Fibroblast of skin of scalp (primary cell): Measurements from ENCODE around the gene IL10.
"Not testable (repeated sequence)": the region's sequence is repeated elsewhere in the genome, so short reads cannot be mapped to it uniquely, and the experiment has no call there.

Source experiments
- DNase-seq: peaks from one replicate; pipeline ENCODE4 v3.0.0-alpha.2; 2013

IL10 gene

DNA sequence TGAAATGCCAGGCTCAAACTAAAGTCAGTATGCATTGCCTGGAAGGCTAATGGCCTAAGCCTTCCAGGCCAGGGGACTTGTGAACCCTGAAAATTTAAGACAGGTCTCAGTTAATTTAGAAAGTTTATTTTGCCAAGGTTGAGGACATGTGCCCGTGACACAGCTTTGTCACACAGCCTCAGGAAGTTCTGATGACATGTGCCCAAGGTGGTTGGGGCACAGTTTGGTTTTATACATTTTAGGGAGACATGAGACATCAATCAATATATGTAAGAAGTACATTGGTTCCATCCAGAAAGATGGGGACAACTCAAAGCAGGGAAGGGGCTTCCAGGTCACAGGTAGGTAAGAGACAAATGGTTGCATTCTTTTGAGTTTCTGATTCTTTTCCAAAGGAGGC is 6.5 kb downstream of the IL10 start:
- DNase-seq, result not testable (repeated sequence)

DNA sequence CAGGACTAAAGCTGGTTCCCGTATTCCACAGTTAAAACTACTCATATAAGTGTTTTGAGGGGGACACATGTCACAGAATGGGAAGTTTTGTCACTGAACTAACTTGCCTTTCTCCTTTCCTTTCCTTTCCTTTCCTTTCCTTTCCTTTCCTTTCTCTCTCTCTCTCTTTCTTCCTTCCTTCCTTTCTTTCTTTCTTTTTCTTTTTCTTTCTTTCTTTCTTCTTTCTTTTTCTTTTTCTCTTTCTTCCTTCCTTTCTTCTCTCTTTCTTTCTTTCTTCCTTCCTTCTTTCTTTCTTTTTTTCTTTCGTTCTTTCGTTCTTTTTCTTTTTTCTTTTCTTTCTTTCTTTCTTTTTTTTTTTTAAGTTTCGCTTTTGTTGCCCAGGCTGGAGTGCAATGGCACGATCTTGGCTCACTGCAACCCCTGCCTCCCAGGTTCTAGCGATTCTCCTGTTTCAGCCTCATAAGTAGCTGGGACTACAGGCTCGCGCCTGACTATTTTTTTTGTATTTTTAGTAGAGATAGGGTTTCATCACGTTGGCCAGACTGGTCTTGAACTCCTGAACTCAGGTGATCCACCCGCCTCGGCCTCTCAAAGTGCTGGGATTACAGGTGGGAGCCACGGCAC is 9.4 kb downstream of the IL10 start:
- DNase-seq, result not testable (repeated sequence)

DNA sequence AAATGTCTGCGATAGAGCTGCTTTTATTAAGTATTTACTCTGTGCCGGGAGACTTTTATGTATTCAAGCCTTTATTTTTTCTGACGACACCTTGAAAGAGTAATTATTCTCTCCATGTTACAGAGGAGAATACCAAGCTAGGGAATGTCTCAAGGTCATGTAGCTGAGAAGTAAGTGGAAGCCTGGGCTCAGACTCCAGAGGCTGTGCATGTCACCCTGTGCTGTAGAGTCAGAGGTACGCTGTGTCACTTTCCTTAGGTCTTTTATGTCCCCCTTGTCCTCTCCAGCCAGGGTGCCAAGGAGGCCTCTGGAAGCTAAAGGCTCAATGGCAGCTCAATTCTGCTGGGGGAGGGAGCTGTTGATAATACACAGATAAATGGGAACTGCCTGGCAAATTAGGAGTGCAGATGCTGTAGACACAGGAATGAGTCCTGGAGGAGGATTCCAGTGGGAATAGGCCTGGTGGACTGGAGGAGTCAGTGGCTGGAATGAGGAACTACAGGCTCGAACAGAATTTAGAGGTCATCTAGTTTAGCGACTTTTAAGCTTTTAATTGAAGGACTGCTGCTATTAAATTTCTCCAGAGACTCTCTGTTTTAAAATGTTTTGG is 11.0 kb downstream of the IL10 start:
- no peak for DNase-seq

DNA sequence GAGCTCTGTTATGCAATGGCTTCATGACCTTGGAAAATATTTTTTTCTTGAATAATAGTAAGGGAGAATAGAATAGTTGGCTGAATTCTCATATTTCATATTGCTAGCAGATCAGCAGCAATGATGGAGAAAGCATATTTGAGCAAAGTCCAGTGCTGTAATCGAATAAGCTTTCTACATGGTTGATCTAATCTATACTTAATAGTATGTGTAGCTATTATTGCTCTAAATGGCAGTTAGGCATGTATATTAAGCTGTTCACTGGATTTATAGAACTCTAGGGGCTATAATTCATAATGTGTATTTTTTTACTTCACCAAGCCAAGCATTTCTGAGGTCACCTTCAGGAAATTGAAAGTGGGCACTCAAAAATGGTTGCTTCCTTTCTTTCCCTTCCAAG is 11.7 kb downstream of the IL10 start:
- DNase-seq, result no peak

DNA sequence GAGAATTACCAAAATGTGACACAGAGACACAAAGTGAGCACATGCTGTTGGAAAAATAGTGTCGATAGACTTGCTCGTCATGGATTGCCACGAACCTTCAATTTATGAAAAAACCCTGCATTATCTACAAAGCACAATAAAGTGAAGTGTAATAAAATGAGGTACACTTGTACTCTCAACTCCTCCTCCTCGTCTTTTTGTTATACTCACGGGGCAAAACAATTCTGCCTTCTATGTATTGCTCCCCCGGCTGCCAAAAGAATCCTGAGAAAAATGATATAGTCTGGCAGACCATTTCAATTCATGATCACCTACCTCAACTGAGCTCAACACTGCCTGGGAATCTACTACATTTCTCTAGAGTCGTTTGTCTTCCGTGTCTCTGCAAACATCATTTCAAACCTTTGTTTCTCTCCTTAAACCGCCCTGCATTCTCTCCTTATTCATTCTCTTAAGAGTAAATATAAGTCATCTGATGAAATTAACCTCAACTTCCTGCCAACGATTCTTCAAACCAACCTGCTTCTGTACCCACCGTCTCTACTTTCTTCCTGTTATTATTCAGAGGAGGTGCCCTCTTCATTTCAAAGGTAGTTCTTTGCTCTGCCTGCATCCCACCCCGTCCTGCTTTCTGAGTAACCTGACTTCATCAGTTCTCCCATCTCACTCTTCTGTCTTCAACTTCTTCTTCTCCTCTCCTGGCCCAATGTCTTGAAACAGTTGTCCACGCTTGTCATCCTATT is 14.6 kb downstream of the IL10 start:
- no peak for DNase-seq

DNA sequence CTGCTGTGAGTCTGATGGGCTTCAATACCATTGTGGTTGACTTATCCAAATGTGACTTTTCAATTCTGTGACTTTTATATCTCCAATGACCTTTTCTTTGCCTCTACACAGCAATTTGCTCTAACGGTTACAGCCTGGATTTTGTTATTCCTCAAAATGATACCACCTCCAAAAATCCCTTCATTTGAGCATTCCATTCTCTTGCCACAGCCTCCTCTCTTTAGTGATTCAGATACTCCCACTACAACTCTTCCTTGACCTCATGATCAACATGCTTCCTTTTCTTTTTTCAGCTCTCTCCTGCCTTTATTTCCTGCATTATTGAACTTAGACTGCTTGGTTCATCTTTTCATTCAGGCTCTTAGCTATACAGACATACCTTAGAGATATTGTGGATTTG is 18.3 kb downstream of the IL10 start:
- DNase-seq, result peak; percentile 19

DNA sequence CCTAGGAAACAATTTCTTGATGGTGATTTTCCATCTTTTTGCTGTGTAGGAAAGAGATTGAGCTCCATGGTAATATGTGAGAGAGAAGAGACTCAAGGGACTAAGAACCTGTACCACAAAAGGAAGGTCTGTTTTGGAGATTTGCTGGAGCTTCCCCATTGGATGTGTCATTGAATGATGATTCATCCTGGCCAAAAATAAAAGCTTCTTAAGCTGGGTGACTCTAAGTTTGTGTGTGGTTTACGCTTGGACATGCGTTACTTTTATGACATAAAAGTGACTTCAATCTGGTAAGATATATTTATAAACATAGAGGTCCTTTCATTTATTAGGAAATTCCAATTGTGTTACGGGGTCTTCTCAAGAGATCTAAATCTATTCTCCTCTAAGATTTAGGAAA is 19.2 kb downstream of the IL10 start:
- no peak for DNase-seq

DNA sequence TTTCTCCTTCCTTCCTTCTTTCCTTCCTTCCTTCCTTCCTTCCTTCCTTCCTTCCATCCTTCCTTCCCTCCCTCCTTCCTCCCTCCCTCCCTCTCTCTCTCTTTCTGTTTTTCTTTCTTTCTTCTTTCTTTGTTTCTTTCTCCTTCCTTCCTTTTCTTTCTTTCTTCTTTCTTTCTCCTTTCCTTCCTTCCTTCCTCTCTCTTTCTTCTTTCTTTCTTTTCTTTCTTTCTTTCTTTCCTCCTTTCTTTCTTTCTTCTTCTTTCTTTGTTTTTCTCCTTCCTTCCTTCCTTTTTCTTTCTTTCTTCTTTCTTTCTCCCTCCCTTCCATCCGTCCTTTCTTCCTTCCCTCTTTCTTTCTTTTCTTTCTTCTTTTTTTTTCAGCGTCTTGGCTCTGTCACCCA is 19.8 kb downstream of the IL10 start:
- DNase-seq, result no peak

DNA sequence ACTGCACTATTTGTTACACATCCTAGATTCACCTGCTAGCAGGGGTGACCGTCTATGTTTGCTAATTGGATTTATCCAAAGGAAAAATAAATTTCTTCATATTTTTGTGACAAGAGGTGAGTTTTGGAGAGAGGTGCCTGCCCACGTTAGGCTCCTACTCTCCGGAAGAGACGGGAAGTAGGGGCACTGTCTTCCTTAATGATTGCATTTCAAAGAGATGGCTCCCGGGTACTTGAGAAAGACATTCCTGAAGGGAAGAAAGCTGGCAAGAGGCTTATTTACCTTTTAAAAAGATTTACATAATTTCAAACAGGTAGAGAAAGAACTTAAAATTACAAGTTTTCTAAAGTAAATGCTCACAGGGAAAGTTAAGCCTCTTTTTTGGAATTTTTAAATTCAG is 20.4 kb downstream of the IL10 start:
- DNase-seq, result no peak

DNA sequence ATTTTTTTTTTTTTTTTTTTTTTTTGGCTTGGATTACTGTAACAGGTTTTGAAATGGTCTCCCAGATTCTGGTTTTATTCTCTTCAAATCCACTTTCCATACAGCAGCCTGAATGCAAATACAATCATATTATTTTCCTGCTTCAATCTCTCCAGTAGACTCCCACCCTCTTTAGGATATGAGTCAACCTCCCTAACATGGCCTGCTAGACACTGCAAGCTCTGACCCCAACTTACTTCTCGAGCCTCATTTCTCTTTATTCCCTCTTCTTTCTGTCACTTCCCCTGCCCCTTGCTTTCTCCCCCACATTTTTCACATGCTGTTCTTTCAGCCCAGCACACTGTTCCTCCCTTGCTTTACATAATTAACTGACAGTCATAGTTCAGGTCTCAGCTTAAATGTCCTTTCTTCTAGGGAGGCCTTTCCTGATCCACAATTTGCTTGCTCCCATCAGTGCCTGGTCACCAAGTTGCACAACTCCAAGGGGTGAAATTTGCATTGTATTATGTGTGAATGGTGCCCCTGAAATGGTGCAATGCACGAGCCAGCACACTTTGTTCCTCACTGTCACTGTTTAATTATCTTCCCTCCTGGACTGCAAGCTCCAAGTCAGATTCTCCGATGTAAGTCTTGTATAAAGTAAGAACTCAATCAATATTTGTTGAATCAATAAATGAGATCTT is 23.8 kb downstream of the IL10 start:
- DNase-seq, result no peak

DNA sequence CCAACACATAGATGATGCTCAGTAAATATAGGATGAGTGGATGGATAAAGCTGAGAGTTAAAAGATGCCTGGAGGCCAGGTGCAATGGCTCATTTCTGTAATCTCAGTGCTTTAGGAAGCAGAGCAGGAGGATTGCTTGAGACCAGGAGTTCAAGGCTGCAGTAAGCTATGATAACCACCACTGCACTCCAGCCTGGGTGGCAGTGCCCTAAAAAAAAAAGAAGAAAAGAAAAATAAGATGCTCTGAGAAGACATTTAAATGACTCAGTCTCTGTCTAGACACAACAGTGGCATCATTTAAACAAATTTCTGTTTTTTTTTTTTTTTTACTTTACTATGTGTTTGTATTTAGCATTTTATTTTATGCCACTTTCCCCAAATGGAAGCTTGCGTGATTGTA is 27.0 kb downstream of the IL10 start:
- DNase-seq, result no peak

DNA sequence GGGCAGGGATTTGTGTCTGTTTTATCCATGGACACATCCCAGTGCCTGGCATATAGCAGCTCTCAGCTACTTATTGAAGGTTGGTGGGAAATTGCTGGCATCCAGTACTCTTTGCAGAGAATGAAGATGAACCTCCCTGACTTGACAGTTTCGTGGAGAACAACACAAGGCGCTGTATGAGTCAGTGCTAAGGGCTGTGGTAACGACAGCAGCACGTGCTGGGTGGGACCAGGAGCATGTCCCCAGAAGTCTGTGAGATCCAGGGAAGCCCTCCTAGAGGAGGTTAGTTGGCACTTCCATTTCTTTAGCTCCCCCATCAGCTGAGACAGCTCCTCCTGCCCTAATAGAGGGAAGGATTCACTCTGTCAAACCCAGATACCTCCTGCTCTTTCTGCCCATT is 27.6 kb downstream of the IL10 start:
- DNase-seq, result peak; percentile 31

DNA sequence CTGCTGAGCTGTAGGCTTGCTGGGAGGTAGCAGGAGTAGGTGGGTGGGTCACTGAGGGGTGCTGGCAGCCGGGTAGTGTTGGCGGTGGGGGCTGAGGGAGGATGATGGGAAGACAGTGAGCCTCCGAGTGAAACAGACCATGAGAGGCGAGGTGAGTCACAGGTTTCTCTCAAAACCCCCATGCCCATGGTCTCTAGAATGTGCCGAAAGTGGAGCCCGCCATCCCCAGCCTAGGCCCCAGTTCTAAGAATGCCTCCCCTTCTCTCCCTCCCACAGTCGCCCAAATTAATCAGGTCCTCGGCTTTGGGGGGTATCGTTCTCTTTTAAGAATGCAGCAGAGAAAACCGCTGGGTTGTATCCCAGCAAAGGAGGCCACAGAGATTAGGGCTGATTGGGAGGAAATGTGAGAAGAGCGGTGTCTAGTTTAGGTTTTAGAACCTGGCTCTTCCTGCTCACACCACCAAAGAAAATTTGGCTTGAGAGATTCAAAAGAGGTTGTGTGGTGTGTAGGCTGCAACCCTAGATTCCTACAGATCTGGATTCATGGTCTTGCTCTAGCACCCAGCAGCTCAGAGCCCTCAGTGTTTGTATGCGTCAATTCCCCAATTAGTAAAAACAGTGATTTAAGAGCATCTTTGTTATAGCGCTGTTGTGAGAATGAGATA is 29.4 kb downstream of the IL10 start:
- DNase-seq, result no peak

DNA sequence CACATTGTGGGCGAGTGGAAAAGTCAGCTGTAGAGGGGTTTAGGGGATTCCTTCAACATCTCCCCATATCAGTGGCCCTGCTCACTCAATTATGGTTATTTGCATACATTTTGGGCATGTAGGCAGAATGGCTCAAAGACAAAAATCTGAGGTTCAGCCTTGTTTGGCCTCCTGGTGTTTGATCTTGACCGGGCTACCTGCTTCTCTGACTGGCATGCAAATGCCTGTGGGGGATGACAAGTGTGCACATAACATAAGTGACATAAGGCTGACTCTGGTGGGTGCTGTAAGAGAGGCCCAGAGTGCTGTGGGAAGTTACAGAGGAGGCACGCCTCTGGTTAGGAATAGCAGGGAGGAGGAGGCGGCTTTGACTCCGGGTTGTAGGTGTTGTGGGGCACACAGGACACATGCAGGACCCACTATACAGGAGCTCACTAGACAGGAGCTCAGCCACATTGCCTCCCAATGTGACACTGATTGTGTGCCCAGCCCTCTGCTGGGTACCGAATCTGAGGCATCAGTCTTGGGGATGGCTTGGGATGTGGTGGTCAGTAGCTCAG is 31.1 kb downstream of the IL10 start:
- DNase-seq, result no peak

DNA sequence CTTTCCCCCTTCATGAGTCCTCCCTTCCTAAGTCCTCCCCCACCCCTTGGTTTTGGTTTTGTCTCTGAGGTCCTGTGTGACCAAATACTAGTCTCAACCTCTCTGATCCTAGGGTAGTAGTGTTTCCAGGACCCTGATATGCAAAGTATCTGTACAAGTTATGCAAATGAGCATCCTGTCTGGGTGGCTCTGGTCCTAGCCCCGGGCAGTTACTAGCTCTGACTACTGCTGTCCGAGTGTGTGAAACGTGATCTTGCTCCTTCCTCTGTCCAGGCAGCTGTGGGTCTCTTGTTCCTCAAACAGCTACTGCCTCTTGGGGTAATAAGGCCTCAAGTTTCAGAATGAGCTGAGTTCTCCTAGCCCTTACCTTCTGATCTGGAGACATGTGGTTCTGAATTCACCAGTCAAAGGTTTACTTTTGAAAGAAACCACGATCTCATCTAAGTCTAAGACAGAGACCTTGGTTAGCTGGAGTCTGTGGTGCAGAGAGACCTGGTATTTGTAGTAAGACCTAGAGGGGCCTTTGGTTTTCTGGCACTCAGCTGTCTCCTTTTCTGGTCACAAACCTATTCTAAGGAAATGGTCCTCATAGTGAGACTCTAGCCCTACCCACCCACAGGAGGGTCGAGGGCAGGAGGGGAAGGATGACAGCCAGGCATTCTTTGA is 32.8 kb downstream of the IL10 start:
- DNase-seq, result no peak

DNA sequence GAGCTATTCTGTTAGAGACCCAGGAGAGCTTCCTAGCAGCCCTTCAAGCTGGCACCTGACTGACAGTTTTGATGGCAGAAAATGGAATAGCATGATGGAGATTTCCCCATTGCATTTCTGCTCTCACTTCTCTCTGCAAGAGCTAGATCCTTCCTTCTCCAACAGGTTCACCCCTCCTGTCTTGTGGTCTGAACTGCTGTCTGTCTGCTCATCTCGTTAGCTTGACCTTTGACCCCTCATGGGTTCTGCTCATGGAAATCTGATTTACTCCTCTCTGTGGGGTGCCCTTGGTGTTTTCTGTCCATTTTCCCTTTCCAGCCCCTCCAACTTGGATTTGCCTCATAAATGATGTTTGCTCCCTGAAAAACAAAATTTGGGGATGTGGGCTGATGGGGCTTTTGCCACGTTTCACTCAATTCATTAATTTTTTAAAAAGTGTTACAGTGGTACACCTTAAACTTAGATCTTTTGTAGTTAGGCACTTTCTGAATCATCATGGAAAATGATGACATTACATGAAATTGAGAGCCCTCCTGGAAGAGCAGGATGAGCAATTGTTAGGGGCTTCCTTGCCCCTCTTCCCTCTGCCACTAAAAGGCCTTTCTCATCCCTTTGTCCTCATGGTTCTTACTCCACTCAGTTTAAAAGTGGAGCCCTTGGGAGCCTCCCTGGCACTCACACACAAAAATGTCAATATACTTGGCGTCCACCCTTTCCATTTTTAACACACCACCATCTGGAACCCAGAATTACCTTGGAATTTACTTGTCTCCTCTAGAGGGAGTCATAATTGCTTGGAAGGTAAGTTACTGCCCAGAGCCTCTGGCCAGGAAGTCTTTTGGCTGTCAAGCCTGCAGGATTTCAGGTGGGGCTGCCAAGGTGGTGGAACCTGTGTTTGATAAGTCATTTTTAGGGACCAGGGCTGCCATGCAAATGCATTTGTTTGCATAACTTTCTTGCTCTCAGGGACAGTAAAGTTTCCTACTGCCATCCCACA is 33.6 kb downstream of the IL10 start:
- DNase-seq, result peak; percentile 24

DNA sequence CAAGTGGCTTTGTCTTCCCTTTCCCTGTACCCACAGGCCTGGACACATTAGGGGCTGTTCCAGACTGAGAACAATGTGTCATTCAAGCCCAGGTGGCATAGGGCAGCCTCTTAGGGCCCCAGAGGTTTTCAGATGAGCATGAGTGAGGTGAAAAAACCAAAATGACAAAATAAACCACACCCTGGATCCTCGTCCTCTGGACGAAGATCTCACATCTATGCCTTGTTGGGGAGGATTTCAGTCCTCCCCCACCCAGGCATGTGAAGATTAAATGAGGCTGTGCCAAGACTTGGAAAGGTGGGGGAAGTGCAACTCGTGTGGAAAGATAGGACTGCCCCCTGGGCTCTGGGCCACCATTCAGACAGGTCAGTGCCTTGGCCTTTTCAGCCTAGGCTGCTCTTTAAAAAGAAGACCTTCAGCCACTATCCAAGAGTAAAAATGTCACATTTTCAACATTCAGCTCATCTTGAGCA is 34.5 kb downstream of the IL10 start:
- DNase-seq, result no peak

DNA sequence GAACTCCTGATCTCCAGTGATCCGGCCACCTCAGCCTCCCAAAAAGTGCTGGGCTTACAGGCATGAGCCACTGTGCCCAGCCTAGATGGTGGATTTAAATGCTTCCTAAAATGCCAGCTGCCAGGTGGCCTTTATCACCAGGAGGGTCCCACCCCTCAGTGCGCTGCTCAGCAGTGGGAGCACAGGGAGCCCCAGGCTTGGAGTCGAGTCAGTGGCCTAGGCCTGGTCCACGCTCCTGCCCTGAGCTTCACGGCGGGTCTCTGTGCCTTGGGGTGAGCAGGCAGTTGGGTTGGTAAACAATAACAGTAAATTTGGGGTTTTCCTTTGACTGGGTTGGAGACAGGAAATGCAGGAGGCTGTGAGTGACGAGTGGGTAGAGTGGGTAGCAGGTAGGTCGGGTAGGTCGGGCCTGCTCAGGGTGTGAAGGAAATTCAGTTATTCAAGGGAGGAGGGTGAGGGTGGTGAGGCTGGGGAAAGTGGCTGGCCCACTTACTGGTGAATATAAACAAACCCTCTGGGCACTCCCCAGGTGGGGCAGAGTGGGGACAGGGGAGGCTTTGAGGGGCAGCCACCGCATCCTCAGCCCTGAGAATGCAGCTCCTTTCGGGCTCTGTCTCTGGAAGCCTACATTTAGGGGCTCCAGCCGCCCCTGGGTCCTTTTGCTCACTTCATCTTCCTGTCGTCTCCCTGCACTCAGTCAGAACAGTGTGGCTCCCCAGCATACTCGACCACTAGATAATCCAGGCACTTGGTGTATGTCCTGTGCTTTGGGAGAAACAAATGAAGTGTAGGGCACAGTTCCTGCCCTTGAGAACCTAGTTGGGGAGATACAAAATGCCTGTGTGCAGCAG is 35.2 kb downstream of the IL10 start:
- DNase-seq, result no peak

DNA sequence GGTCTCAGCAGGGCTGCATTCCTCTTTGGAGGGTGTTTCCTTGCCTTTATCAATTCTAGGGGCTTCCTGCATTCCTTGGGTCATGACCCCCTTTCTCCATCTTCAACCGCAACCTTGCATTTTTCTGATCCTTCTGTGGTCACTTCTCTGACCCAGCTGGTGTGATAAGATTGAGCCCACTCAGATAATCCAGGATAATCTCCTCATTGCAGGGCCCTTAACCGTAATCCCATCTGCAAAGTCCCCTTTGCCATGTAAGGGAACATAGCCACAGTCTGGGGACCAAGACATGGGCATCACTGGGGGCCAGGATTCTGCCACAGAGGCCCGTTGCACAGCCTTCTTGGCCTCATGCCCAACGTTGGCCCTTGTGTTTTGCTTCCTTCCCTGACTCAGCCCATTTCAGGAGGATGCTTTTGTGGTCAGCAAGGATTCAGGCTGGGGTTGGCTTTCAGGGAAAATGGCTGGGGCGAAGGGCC is 36.7 kb downstream of the IL10 start:
- DNase-seq, result peak; percentile 42
